ENCODE results near the gene NLGN1.
"Not testable (repeated sequence)": the region's sequence is repeated elsewhere in the genome, so short reads cannot be mapped to it uniquely, and the experiment has no call there.

NLGN1 gene

DNA sequence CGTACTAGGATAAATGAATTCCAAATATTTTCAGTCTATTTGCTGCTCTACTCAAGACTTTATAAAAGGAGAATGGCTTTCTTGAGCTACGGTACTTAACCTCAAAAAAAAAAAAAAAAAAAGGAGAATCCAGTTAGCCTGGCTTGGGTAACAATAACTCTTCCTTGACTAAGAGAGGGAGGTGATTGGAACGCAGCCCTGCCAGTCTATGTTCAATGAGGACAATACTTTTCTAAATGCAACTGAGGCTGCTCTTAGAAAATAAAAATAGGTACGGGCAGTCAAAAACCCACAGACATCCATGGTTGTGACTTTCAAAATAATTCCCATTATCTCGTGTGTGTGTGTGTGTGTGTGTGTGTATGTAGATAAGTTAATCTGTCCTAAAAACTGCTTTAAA lies 799.9 kb downstream of the NLGN1 start:
- DNase-seq = no peak

DNA sequence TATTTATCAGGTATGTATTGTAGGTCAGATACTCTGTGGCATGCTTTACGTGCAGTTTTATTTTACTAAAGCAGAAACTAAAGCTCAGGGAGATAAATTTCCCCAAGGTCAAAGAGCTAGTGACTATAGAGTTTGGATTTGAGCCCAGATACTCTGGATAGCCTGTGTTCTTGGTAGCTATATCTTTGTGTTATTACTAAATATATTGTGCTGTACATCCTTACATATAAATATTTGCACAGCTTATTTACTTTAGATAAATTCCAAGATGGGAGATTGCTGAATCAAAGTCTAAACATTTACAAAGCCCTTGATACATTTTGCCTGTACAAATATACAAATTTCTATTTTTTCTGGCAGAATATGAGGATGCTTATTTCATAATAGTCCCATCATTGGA lies 800.7 kb downstream of the NLGN1 start:
- DNase-seq = no peak

DNA sequence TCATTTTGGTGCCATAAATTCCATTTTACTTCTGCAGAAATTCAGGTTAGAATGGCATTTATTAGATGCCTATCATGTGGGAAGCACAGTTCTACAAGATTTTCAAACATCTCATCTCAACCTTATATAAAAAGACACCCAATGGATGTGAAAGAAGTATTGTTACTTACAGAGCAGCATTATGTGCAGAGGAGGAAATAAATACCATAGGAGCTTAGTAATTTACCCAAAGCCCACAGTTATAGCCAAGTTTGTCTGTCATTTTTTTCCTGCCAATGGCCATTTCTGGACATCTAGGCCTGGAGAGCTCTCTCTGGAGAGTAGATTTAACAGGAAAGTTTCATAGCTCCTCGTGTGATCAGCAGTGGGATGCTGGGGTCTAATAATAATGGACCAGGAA lies 802.2 kb downstream of the NLGN1 start:
- no peak for DNase-seq

DNA sequence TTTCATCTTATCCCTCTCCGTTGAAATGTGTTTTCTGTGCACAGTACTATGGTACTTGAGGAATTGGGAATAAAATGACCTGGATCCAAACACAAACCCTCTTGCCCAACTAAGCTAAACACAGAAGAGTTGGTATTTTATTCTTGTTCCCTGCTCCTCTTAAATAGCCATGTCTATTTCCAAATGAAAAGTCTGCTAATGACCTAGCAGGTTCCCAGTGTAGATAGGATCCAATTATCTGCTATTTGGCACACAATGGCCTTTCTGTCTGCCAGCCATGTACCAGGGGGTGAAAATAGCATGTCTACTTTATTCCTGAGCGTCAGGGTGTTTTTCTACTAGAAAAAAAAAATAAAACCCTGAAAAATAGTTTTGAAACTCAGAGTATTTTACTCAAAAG lies 804.6 kb downstream of the NLGN1 start:
- no peak for DNase-seq

DNA sequence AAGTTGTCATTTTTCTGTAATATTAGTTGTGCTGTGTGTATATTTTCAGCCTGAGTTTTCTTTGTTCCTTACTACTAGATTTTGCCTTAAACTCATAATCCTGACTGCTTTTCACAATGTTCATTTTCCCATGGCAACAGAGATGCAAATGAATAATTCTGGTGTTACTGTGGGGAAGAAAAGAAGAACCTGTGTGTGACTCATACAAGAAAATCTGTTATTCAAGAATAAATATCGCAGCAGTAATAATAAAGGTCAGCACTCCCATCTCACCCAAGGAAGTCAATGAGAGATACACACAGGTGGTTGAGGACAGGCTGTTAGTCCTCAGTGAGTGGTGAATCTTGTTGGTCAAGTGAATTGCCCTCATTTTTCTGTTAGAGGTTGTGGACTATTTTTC lies 805.0 kb downstream of the NLGN1 start:
- DNase-seq = no peak

DNA sequence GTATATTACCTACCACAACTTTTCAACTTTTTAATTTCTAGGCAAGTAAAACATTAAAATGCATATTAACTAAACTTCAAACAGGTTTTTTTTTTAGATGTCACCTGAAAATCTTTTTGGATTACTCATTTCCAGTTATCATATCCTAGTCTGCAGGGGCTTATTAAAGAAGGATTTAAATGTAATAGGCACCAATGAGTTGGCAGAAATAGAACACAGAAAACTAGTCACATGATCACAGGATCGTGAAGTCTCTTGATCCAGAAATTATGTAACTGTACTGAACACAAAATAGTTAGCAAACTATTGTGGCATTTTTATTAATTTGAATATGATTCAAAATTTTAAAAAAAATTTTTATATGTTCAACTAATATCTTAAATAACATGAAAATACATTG lies 807.2 kb downstream of the NLGN1 start:
- no peak for DNase-seq

DNA sequence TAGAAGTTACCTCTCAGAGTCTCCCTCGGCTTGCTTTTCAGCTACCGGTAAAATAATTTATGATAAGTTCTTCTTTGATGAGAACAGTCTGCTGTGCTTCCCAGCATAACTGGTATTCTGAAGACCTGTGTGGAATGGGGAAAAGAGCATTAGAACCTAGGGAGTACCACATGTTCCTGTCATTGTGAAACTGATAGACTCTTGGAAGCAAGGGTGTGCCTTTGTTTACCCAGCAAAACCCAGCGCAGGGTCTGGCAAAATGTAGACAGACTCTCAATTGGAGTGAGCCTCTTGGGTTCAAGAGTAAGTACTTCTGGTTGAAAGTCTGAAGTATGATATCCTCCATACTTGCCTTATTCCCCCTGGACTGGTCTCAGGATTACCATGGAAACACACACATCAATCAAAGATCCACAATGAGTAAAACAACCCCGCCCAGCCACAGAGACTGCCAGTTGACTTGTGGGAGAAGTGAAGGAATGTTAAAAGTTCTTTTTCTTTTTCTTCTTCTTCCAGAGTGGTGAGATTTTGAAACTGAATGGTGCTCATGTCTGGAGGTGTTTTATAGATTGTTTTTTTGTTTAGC lies 809.2 kb downstream of the NLGN1 start:
- no peak for DNase-seq

DNA sequence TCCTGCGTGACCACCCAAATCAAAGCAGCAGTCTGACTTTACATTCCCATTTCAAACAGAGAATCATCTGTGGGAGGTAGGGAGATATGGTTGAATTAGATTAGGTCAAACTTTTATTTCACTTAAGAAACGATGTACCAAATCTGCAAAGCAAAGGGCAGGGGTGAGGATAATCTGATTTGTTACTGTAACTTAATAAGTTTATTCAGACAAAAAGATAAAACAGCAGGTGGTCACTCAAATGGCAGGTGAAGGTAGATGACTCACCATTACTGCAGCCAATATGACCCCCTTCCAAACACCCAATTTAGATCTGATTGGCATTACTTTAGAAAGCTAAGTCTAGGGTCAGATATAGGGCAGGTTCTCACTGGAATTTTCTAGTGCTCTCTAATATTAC lies 810.6 kb downstream of the NLGN1 start:
- DNase-seq = no peak

DNA sequence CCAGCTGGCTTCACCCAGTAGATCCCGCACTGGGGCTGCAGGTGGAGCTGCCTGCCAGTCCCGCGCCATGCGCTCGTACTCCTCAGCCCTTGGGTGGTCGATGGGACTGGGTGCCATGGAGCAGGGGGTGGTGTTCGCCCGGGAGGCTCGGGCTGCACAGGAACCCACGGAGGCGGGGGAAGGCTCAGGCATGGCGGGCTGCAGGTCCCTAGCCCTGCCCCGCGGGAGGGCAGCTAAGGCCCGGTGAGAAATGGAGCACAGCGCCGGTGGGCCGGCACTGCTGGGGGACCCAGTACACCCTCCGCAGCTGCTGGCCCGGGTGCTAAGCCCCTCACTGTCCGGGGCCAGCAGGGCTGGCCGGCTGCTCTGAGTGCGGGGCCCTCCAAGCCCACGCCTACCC lies 814.4 kb downstream of the NLGN1 start:
- DNase-seq = not testable (repeated sequence)

DNA sequence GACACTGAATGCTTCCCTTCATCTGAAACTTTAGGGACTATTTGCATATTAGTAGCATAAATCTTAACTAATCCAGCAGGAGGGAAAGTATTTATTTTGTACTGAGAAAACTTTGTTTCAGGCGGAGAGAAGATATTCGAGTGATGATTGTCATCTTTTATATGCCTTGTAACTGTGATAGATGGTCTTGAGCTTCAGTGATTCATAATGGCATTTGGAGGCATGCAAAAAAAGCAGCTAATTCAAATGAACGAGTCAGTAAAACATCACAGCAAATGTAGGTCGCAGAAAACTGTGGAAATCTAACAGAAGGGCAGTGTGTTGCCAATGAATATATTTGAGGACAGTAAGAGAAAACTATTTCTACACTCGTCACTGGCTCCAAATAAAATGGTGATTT lies 817.9 kb downstream of the NLGN1 start:
- no peak for DNase-seq

DNA sequence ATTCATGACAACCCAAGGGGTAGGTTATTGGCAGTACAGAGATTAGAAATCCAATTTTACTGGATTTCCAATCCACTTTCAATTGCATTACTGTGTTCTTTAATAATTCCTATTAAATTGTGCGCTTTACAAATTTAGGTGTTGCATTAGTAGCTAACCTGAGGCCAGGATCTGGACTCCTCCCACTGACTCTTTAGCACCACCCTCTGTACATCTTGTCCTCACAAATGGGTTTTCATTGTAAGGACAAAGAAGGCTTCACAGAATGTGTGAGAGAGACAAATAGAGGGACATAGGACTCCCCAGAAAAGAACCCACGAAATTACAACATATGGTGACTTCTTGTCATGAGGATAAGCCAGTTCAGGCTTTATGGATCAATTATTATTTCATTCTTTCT lies 818.5 kb downstream of the NLGN1 start:
- no peak for DNase-seq

DNA sequence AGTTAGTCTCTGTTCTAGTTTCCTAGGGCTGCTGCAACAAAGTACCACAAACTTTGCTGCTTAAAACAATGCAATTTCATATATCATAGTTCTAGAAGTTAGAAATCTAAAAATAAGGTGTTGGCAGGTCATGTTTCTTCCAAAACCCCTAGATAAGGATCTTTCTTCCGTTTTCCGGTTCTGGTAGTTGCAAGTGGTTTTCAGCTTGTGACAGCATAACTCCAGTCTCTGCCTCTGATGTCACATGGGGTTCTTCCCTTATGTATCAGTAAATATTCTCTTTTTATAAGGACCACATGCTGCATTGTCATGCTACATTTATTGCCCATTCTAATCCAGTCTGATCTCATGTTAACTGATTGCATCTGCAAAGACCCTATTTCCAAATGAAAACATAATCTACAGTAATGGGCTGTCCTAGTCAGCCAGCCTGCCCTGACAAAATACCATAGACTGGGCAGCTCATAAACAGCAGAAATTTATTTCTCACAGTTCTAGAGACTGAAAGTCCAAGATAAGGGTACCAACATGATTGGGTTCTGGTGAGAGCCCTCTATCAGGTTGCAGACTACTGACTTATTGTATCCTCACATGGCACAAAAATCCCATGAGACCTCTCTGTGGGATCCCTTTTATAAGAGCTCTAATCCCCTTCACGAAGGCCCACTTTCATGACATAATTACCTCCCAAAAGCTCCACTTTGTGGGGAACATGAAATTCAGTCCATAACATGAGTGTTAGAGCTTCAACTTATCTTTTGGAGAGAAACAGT lies 819.6 kb downstream of the NLGN1 start:
- peak; percentile 35 for DNase-seq

DNA sequence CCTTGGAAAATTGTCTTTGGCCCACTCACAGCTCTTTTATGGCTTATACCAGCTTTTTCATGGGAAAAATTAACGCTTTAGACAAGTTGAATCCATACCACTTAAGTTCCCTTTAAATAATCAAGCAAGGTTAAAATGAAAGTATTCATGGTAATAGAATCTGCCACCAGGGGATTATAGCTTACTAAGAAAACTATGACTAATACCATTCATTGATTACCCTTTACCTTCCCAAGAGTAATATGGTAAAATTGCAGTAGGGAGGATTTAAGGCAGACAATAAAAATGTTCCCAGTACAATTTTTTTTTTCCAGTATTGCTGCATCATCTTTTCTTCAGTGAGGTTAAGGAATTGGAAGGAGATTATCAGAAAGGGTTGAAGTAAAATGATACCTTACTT lies 820.5 kb downstream of the NLGN1 start:
- no peak for DNase-seq

DNA sequence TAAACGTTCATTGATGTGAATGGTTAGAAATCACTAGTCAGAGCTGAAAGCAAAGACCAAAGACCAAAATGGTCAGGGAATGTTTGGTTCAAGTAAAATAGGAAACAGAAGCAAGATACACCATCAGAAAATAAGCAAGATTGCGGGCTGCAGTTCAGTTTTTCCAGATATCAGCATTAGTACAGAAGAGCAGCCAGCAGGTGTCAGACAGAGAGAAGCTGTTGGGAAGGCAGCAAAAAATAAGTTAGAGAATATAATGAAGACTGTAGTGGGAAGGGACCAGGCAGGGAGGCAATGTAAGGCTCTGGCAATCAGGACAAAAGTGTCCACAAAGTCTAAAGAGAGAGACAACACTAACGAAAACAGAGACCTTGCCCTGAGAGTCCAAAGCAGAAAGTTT lies 822.2 kb downstream of the NLGN1 start:
- DNase-seq = no peak

DNA sequence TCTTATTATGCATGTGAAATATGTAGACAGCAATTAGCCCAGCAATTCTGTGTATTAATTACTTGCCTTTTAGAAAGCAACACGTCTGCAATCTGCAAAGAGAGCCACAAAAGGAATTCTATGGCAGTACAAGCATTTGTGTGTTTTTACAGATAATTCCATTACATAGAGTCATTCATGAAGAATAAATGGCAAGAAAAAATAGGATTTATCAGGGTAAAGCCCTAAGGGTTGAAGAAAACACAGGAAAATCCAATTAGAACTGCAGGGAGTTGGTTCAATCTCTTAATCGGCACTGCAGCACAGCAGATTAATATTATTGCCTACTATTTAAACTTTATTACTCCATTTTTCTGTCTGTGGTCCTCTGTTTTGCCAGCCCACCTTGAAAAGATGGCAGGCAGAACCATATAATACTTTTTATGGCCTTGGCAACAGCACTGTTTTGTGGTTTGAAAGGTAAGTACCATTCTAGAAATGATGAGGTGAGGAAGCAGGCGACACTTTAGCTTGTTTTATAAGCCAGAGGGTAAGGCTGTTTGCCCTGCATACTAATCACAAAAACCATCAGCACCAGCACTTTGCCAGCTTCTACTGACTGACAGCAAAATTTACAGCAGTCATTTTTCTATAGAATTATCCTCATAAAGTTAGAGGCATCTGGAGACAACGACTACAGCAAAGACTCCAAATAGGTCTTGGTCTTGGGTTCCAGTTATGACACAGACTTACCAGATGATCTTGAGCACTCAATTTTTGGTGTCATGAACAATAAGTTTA lies 823.4 kb downstream of the NLGN1 start:
- DNase-seq = no peak

DNA sequence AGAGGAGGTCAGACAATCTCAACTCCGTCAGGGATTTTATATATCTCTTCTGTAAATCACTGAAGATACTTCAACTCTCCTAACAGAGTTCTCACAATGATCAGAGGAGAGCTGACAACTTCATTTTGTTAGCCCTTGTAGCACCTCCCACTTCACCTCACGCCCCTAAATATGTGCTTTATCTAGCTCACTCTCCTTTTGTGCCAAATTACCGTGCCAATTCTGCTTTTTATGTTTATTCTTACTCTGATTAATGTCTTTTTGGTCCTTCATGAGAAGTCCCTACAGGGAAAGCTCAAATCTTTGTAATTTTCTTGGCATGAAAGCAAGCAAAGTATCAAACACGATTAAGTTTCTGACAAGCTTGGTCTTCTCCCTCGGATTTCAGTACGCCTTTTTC lies 825.5 kb downstream of the NLGN1 start:
- no peak for DNase-seq

DNA sequence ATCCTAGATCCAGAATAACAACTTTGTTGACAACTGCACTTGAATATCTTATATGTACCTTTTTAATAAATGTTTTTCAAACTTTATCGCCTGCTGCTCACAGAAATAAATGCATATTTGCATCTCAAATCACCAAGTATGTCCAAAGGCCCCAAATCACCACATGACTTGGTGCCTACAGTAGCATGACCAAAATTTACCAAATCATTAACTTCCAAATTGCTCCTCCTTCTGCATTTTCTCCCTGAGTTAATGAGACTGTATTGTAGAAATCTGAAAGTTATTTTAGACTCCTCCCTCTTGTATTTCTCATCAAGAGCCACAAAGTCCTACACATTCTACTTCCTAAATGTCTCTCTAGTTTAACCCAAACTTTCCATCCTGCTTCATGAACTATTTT lies 826.1 kb downstream of the NLGN1 start:
- DNase-seq = no peak

DNA sequence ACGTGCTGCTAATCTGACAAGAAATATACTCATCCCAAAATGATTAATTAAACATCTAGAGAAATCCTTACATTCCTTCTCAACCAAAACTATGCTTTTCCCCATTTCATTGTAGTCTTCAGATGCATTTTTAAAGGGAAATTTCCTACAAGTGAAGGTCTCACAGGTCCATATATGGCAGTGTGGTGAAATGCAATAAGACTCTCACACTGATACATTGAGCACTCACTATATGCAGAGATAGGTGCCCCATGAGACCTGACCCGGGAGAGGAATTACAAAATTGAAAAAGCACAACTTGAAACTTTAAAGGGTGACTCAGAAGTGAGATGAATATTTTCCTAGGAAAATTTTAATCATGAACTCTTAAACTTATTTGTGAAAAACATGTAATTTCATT lies 832.4 kb downstream of the NLGN1 start:
- no peak for DNase-seq

DNA sequence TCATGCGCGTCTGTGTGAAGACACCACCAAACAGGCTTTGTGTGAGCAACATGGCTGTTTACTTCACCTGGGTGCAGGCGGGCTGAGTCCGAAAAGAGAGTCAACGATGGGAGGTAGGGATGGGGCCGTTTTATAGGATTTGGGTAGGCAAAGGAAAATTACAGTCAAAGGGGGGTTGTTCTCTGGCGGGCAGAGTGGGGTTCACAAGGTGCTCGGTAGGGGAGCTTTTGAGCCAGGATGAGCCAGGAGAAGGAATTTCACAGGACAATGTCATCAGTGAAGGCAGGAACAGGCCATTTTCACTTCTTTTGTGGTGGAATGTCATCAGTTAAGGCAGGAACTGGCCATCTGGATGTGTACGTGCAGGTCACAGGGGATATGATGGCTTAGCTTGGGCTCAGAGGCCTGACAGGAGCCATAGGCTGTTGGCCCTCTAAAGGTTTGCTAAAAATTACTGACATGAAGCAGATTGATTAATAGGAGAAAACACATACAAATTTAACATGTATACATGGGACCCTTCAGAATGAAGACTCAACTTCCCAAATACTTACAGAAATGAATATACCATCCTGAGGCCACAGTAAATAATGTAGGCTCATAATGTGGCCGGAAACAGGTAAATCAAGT lies 834.6 kb downstream of the NLGN1 start:
- DNase-seq = not testable (repeated sequence)

DNA sequence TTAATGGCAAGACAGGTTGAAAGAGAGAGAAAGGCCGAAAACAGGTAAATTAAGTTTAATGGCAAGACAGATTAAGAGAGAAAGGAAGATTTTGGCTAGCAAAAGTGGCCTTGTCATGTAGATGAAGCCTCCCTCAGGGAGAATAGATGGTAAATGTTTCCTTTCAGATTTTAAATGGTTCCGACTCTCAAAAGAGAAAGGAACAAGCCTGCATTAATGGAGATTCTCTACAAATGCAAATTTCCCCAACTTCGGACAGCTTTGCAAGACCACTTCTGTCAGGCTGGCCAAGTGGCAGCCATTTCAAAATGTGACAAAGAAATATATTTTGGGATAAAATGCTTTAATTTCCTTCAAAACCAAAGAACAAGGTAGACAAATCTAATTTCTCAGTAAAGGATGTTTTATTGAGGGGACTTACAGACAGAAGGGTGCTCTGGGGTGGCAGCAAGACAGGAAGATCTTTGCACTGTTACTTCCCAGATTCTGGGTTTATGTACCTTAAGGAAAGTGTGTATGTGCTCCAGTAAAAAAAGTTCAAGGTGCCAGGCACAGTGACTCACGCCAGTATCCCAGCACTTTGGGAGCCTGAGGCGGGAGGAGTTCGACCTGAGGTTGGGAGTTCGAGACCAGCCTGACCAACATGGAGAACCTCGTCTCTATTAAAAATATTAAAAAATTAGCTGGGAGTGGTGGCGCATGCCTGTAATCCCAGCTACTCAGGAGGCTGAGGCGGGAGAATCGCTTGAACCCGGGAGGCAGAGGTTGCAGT lies 835.3 kb downstream of the NLGN1 start:
- DNase-seq = no peak

DNA sequence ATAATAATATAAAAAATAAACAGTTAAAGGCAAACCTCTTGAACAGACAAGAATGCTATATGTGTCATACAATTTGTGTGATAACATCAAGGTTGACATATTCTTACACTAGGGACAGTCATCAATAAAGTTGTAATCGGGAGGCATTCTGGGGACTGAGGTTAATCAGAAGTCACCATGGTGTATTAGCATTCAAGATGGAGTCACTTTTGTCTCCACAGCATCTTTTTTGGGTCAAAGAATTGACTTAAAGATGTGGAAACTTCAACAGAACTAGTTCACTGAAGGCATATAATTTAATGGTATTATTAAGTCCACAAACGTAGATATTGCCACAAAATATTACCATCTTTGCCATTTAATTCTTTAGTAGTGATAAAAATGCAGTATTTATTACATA lies 836.0 kb downstream of the NLGN1 start:
- no peak for DNase-seq

DNA sequence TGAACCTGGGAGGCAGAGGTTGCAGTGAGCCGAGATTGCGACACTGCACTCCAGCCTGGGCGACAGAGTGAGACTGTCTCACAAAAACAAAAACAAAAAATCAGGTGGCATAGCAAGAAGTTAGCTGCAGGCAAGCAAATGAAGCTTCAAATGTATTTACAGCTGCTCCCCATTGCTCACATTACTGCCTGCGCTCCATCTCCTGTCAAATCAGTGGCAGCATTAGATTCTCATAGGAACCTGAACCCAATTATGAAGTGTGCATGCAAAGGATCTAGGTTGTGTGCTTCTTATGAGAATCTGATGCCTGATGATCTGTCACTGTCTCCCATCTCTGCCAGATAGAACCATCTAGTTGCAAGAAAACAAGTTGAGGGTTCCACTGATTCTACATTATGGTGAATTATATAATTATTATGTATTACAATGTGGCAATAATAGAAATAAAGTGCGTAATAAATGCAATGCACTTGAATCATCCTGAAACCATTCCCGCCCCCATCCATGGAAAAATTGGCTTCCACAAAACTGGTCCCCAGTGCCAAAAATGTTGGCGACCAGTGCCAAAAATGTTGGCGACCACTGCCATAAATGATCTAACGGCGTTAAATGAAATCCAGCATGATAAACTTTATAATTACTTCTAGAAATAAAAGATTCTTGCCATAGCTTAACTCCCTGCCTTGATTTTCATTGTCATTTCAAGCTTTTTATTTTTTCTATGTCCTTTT lies 844.9 kb downstream of the NLGN1 start:
- no peak for DNase-seq
